Hindlimb muscle (tissue), 1 donor: Measurements from ENCODE around the gene YEATS2. TPM values are rescaled to one million over a fixed set of nuclear protein-coding genes. Genes with fewer than 3 reads are reported as not detected.

Experiments used
- DNase-seq: peaks from one replicate; pipeline ENCODE4 v3.0.0-alpha.2; 2013
- polyA plus RNA-seq: library from polyadenylated mRNA; unstranded; fragments of 120-200 nt; gene quantifications from one replicate; pipeline ENCODE4 v1.2.1, GENCODE V29; 2013; ENCODE audit not compliant: insufficient read length

Gene YEATS2
- polyA plus RNA-seq, 1 donor, result 32.8 TPM

DNA sequence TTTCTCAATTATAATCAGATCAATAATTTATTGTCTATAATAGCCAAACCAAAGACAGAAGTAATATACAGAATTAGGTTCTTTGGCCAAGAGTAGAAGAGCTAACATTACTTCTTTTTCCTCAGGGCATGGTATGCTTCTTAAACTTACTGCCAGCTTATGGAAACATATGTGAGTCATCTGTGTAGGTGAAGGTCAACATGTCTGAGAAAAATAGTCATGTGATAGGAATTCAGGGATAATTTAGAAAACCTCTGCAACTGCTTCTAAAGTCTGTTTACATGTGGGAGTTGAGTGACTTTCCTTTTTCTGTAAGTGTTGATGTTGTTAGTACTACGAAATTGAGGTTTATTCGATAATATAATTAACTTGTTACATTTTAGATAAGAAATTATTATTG, 147.0 kb downstream of the YEATS2 start:
- no peak for DNase-seq

DNA sequence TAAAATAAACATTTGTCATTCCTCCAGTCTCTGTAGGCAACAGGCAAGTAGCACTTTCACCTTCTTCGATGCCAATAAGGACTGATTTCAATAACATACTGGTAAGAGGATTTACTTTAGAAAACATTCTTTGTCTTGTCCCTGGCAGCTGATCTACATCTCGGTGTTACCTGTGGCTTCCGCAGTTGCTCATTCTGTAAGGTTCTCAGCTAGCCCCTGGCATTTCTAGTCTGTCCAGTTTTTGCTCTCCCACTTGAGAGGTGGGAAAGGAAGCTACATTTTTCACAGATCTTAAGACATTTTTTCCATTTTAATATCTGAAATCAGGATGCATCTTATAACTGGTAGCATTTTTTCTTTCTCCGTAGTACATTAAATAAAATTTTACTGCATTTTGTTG, 147.5 kb downstream of the YEATS2 start:
- DNase-seq, result no peak

DNA sequence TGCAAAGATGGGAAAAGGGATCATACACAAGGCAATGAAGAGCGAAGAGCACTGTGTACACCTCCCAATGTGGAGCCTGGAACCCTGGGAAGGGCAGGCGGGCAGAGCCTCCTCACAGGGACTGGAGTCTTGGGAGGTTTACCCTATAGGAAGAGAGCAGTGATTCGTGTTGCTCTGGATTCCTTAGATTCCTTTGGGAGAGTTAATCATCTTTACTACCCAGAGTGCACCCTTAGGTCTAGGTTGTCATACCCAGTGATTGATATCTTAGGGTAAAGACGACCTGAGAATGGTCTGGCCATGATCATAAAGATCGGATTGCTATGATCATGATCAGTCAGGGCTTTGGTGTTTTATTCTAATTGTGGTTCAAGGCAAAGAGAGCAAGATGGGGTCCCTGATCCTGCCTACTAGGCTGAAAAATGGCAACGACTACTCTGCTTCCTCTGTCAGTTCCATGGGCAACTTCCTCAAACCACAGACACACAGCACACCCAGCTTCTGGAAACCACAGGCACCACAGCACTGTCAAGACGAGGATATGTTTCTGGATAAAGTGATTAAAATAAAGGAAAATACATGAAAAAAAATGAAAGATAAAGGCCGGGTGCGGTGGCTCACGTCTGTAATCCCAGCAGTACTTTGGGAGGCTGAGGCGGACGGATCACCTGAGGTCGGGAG, 148.2 kb downstream of the YEATS2 start:
- no peak for DNase-seq

DNA sequence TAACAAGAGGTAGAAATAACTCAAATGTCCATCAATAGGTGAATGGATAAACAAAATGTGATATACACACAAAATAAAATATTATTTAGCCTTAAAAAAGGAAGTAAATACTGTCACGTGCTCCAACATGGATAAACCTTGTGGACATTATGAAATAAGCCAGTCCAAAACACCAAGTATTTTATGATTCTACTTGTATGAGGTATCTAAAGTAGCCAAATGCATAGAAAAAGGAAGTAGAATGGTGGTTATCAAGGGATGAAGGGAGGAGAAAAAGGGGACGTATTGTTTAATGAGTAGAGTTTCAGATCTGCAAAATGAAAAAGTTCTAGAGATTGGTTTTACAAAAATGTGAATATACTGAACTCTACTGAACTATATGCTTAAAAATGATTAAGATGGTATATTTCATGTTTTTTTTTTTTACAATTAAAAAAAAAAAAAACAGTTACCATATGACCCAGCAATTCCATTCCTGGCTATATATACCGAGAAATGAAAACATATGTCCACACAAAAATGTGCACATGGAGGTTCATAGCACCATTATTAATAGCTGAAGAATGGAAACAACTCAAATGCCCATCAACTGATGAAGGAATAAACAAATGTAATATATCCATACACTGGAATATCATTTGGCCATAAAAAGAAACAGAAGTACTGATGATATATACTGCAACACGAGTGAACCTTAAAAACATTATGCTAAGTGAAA, 156.9 kb downstream of the YEATS2 start:
- no peak for DNase-seq

DNA sequence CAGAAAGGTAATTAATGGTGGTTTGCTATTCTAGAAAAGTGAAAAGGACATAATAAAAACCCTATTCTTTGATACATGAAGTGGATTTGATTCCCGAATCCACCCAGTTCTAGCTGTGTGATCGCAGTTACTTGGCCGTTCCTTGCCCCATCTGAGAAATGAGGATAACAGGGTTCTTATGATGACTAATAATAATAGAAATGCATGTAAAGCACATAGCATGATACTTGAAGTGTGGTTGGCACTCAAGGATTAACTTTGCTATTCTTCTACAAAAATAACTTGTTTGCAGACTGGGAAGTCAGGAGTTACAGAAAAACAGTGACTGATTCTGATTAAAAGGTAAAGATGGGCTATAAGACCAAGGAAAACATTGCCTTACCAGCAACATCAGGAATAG, 160.3 kb downstream of the YEATS2 start:
- no peak for DNase-seq

Other genes starting within 250 kb of the YEATS2 start
- 1.6 TPM for gene KLHL6, start 142.1 kb upstream of the YEATS2 start, polyA plus RNA-seq
- 37.0 TPM for gene KLHL24, start 62.2 kb upstream of the YEATS2 start, polyA plus RNA-seq
- gene MAP6D1, start 127.8 kb downstream of the YEATS2 start, polyA plus RNA-seq, result 44.8 TPM
- 35.5 TPM for gene PARL, start 187.1 kb downstream of the YEATS2 start, polyA plus RNA-seq